Nephron (organoid): Measurements from ENCODE around the gene ZNF141.

Source experiments
- H3K27ac Mint-ChIP-seq, 3 experiments: 2 replicates each; pipeline ENCODE4 v1.8.0; 2020; ENCODE audit warnings: mixed read lengths in 3 of 3, mild to moderate bottlenecking in 2 of 3, moderate library complexity in 1 of 3
- H3K27me3 Mint-ChIP-seq: 2 replicates; pipeline ENCODE4 v1.8.0; 2021; ENCODE audit warnings: low read depth, mild to moderate bottlenecking, moderate library complexity, mixed read lengths
- H3K36me3 Mint-ChIP-seq: 2 replicates; pipeline ENCODE4 v1.8.0; 2020; ENCODE audit warnings: low read depth, mixed read lengths
- H3K4me1 Mint-ChIP-seq: 2 replicates; pipeline ENCODE4 v1.8.0; 2020; ENCODE audit warnings: mixed read lengths
- H3K4me3 Mint-ChIP-seq, 3 experiments: 2 replicates each; pipeline ENCODE4 v1.8.0; 2020; ENCODE audit warnings: mild to moderate bottlenecking in 3 of 3, mixed read lengths in 3 of 3, moderate library complexity in 2 of 3
- H3K9me3 Mint-ChIP-seq: 2 replicates; pipeline ENCODE4 v1.8.0; 2020; ENCODE audit warnings: mixed read lengths
- TF ChIP-seq, protein P1 (sequence below), 3 experiments: fragments of 200-600 bp; sonication (generic); IDR thresholded peaks; one replicate each; pipeline ENCODE4 v1.5.0; 2021; ENCODE audit warnings: antibody characterized with exemption in 3 of 3; ENCODE audit not compliant: unreplicated experiment in 3 of 3

Gene ZNF141

DNA sequence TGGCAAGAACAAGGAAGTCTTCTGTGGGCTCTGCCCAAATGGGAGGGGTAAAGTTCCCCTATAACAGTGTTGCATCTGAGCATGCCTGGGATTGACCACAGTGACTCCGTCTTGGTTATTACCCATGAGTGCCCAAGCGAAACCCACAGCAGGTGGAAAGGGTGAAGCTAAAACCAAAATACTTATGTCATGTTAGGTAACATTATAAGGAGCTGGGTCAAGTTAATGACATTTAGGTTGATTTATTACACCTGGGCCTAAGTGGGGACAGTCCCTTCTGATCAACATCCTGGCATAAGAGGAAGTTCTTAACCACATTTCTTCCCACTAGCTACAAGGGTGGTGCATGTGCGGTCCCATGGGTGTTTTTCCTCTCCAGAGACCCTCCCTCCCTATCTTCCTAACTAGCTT, 31.1 kb upstream of the ZNF141 start:
- TF ChIP-seq, protein P1, sequence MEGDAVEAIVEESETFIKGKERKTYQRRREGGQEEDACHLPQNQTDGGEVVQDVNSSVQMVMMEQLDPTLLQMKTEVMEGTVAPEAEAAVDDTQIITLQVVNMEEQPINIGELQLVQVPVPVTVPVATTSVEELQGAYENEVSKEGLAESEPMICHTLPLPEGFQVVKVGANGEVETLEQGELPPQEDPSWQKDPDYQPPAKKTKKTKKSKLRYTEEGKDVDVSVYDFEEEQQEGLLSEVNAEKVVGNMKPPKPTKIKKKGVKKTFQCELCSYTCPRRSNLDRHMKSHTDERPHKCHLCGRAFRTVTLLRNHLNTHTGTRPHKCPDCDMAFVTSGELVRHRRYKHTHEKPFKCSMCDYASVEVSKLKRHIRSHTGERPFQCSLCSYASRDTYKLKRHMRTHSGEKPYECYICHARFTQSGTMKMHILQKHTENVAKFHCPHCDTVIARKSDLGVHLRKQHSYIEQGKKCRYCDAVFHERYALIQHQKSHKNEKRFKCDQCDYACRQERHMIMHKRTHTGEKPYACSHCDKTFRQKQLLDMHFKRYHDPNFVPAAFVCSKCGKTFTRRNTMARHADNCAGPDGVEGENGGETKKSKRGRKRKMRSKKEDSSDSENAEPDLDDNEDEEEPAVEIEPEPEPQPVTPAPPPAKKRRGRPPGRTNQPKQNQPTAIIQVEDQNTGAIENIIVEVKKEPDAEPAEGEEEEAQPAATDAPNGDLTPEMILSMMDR (IDR thresholded peaks at IDR 0.05; ENCODE audit: unreplicated experiment in 3 of 3), result no peak
- Mint-ChIP-seq H3K27ac (no peak overlapping the region), H3K36me3 (peaks cover 14% of the 10 kb centered on the region), H3K4me3 (no peak overlapping the region), H3K27me3 (peaks cover 7% of the 10 kb centered on the region), H3K4me1 (no peaks in the 10 kb centered on the region), H3K9me3 (peaks cover 42% of the 10 kb centered on the region)

- Mint-ChIP-seq H3K36me3 (peaks cover 3% of the 10 kb centered on the region), H3K9me3 (peaks cover 30% of the 10 kb centered on the region), H3K4me3 (no peak overlapping the region), H3K27me3 (peaks cover 2% of the 10 kb centered on the region), H3K4me1 (no peaks in the 10 kb centered on the region), H3K27ac (no peak overlapping the region)
- TF ChIP-seq, protein P1 (IDR thresholded peaks at IDR 0.05; ENCODE audit: unreplicated experiment in 3 of 3), result no peak
These were observed 27.8 kb upstream of the ZNF141 start for GRCh38 chr4:309807-310206.

GRCh38 chr4:314296-314903, 23.2 kb upstream of the ZNF141 start:
- H3K27ac Mint-ChIP-seq, result no peak overlapping the region
- TF ChIP-seq, protein P1 (IDR thresholded peaks at IDR 0.05; ENCODE audit: unreplicated experiment in 3 of 3), result no peak
- H3K9me3 Mint-ChIP-seq, result peaks cover 53% of the 10 kb centered on the region
- no peak overlapping the region for H3K4me3 Mint-ChIP-seq
- no peaks in the 10 kb centered on the region for H3K4me1 Mint-ChIP-seq
- no peaks in the 10 kb centered on the region for H3K27me3 Mint-ChIP-seq
- H3K36me3 Mint-ChIP-seq, result peaks cover 3% of the 10 kb centered on the region

DNA sequence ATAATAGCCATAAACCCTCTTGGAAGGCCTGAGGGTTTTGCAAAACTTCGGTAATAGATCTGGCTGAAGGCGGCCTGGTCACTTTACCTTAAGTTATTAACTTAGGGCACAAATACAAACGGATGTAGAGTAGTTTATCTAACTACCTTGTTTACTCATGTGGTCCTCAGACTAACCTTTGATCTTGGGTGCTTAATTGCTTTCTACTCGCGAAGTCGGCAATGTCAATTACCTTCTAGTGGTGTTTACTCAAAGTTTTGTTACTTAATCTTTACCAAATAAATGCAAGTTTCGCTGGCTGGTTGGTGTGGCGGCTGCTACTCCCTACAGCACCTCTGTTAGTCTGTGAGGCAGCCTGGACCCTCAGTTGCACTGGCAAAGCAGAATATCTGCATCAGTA, 8.9 kb upstream of the ZNF141 start:
- no peaks in the 10 kb centered on the region for H3K27me3 Mint-ChIP-seq
- H3K4me3 Mint-ChIP-seq, result no peak overlapping the region
- no peaks in the 10 kb centered on the region for H3K4me1 Mint-ChIP-seq
- peaks cover 5% of the 10 kb centered on the region for H3K36me3 Mint-ChIP-seq
- TF ChIP-seq, protein P1 (IDR thresholded peaks at IDR 0.05; ENCODE audit: unreplicated experiment in 3 of 3), result no peak
- no peak overlapping the region for H3K27ac Mint-ChIP-seq
- peaks cover 33% of the 10 kb centered on the region for H3K9me3 Mint-ChIP-seq

DNA sequence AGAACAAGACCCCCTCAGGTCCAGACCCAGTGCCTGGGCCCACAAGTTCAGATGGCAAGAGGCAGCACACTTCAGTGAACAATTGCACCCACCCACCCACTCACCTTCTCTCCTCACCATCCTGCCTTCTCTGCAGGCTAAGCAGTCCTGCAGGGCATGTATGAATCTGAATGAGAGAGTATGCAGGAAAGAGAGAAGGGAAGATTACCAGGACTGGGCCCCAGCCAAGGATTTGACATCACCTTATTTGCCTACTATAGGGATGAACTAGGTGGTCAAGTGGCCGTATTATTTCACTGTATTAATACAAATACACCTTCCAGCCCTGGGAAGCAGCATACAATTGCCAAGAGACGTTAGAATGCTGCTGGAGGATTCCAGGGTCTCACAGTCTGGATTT, 2.1 kb upstream of the ZNF141 start:
- peak overlapping the region; percentile 60 to 84 (median 70) for H3K4me3 Mint-ChIP-seq
- H3K9me3 Mint-ChIP-seq, result peaks cover 27% of the 10 kb centered on the region
- peak overlapping the region; percentile 45 to 88 (median 79) for H3K27ac Mint-ChIP-seq
- H3K36me3 Mint-ChIP-seq, result peaks cover 37% of the 10 kb centered on the region
- H3K27me3 Mint-ChIP-seq, result peaks cover 4% of the 10 kb centered on the region
- H3K4me1 Mint-ChIP-seq, result peaks cover 9% of the 10 kb centered on the region
- TF ChIP-seq, protein P1 (IDR thresholded peaks at IDR 0.05; ENCODE audit: unreplicated experiment in 3 of 3), result no peak
